ACC112 (cell line): ENCODE measurements around the gene OTOP3.
A peak's percentile ranks its signal among the peaks of the same experiment; 100 is the strongest.

Experiments used
- H2AFZ ChIP-seq: fragments of 200-600 bp; sonication (generic); one replicate; pipeline ENCODE4 v1.6.0; 2017; ENCODE audit warnings: antibody characterized with exemption, low read length; ENCODE audit not compliant: unreplicated experiment
- H3K27ac ChIP-seq: fragments of 200-600 bp; sonication (generic); 2 replicates; pipeline ENCODE4 v1.5.1; 2014; ENCODE audit warnings: low read depth, mild to moderate bottlenecking, antibody characterized with exemption, low read length, moderate library complexity
- H3K27me3 ChIP-seq: fragments of 200-600 bp; sonication (generic); 2 replicates; pipeline ENCODE4 v1.6.1; 2014; ENCODE audit warnings: mild to moderate bottlenecking, antibody characterized with exemption, low read length, moderate library complexity, mixed read lengths; ENCODE audit not compliant: insufficient read depth
- H3K36me3 ChIP-seq: fragments of 200-600 bp; sonication (generic); 2 replicates; pipeline ENCODE4 v1.6.1; 2016; ENCODE audit warnings: mild to moderate bottlenecking, antibody characterized with exemption, low read length, moderate library complexity, mixed read lengths; ENCODE audit not compliant: insufficient read depth
- H3K4me1 ChIP-seq: fragments of 200-600 bp; sonication (generic); one replicate; pipeline ENCODE4 v1.6.1; 2016; ENCODE audit warnings: low read length, mixed read lengths; ENCODE audit not compliant: insufficient read depth, unreplicated experiment, control insufficient read depth
- H3K4me3 ChIP-seq: fragments of 200-600 bp; sonication (generic); 2 replicates; pipeline ENCODE4 v1.5.1; 2014; ENCODE audit warnings: mild to moderate bottlenecking, low read depth, low read length
- H3K79me2 ChIP-seq: fragments of 200-600 bp; sonication (generic); one replicate; pipeline ENCODE4 v1.6.0; 2016; ENCODE audit warnings: low read length; ENCODE audit not compliant: control insufficient read depth, unreplicated experiment, insufficient read depth

The OTOP3 gene

GRCh38 chr17:74935585-74936469 lies at the start of gene OTOP3:
Gene OTOP3, plus strand, starts transcription at chr17:74935898. Its CDS starts 24 bp downstream, at chr17:74935922.
- Histone ChIP-seq H3K27me3 (peaks cover 88% of the 10 kb centered on the region), H3K27ac (no peak within 1 kb of the TSS)

GRCh38 chr17:74888469-74888868 lies 47.2 kb upstream of the OTOP3 start:
- H3K27me3 ChIP-seq = peaks cover 50% of the 10 kb centered on the region
- no peak overlapping the region for H3K27ac ChIP-seq
- H3K36me3 ChIP-seq = no peaks in the 10 kb centered on the region

More at GRCh38 chr17:74935585-74936469, at the start of gene OTOP3:
- Histone ChIP-seq H3K36me3 (no peaks in the 10 kb centered on the region), H3K4me3 (no peak within 1 kb of the TSS), H3K79me2 (no peaks in the 10 kb centered on the region), H3K4me1 (no peaks in the 10 kb centered on the region), H2AFZ (no peak within 1 kb of the TSS)

GRCh38 chr17:74890554-74890953 lies 45.1 kb upstream of the OTOP3 start:
- Histone ChIP-seq H3K79me2 (no peaks in the 10 kb centered on the region), H3K27ac (no peak overlapping the region), H3K27me3 (peaks cover 65% of the 10 kb centered on the region), H3K4me3 (no peak overlapping the region), H3K36me3 (no peaks in the 10 kb centered on the region), H2AFZ (no peak overlapping the region), H3K4me1 (no peaks in the 10 kb centered on the region)

More at GRCh38 chr17:74888469-74888868, 47.2 kb upstream of the OTOP3 start:
- no peak overlapping the region for H2AFZ ChIP-seq
- H3K4me1 ChIP-seq = no peaks in the 10 kb centered on the region
- H3K79me2 ChIP-seq = no peaks in the 10 kb centered on the region
- no peak overlapping the region for H3K4me3 ChIP-seq

GRCh38 chr17:74892013-74892841 lies 43.5 kb upstream of the OTOP3 start:
- no peaks in the 10 kb centered on the region for H3K4me1 ChIP-seq
- H2AFZ ChIP-seq = no peak overlapping the region
- no peaks in the 10 kb centered on the region for H3K79me2 ChIP-seq
- no peaks in the 10 kb centered on the region for H3K36me3 ChIP-seq
- no peak overlapping the region for H3K4me3 ChIP-seq
- no peak overlapping the region for H3K27ac ChIP-seq
- peaks cover 70% of the 10 kb centered on the region for H3K27me3 ChIP-seq

GRCh38 chr17:74892974-74893911 lies 42.5 kb upstream of the OTOP3 start, which contains the start of gene FADS6:
Gene FADS6, minus strand, starts transcription at chr17:74893633. Its CDS starts 38 bp downstream, at chr17:74893595.
- no peaks in the 10 kb centered on the region for H3K36me3 ChIP-seq
- peak within 1 kb of the TSS; percentile 58; the same call in 1 of the 2 replicates for H3K4me3 ChIP-seq
- H3K4me1 ChIP-seq = no peaks in the 10 kb centered on the region
- H3K27me3 ChIP-seq = peaks cover 67% of the 10 kb centered on the region
- no peak within 1 kb of the TSS for H3K27ac ChIP-seq
- no peak within 1 kb of the TSS for H2AFZ ChIP-seq
- no peaks in the 10 kb centered on the region for H3K79me2 ChIP-seq

- Histone ChIP-seq H3K36me3 (no peaks in the 10 kb centered on the region), H3K79me2 (no peaks in the 10 kb centered on the region), H3K27me3 (peaks cover 59% of the 10 kb centered on the region), H2AFZ (no peak overlapping the region), H3K4me3 (0 out of 2 replicates have a peak overlapping the region, but pooled peaks have one; percentile 58), H3K27ac (no peak overlapping the region), H3K4me1 (no peaks in the 10 kb centered on the region)
These were observed 41.6 kb upstream of the OTOP3 start for GRCh38 chr17:74893936-74894671.

GRCh38 chr17:74898376-74898946 lies 37.2 kb upstream of the OTOP3 start:
- Histone ChIP-seq H3K4me3 (no peak overlapping the region), H3K79me2 (no peaks in the 10 kb centered on the region), H3K27me3 (peaks cover 33% of the 10 kb centered on the region), H3K4me1 (no peaks in the 10 kb centered on the region), H3K36me3 (no peaks in the 10 kb centered on the region), H3K27ac (no peak overlapping the region), H2AFZ (no peak overlapping the region)

GRCh38 chr17:74900208-74900607 lies 35.5 kb upstream of the OTOP3 start:
- Histone ChIP-seq H3K79me2 (no peaks in the 10 kb centered on the region), H2AFZ (no peak overlapping the region), H3K36me3 (no peaks in the 10 kb centered on the region), H3K4me1 (no peaks in the 10 kb centered on the region), H3K27me3 (peaks cover 29% of the 10 kb centered on the region), H3K27ac (no peak overlapping the region), H3K4me3 (no peak overlapping the region)

- H3K4me1 ChIP-seq = no peaks in the 10 kb centered on the region
- peaks cover 18% of the 10 kb centered on the region for H3K27me3 ChIP-seq
- H2AFZ ChIP-seq = no peak overlapping the region
- H3K27ac ChIP-seq = no peak overlapping the region
- H3K36me3 ChIP-seq = no peaks in the 10 kb centered on the region
- H3K4me3 ChIP-seq = no peak overlapping the region
- no peaks in the 10 kb centered on the region for H3K79me2 ChIP-seq
These were observed 34.2 kb upstream of the OTOP3 start for GRCh38 chr17:74901353-74902135.
